Testis (tissue), 2 donors: ENCODE data around the gene BABAM2.

Experiments
- POLR2A ChIP-seq: fragments of 450-650 bp; IDR thresholded peaks from one replicate; pipeline ENCODE4 v1.6.1; 2017; ENCODE audit warnings: antibody characterized with exemption, mild to moderate bottlenecking, moderate library complexity
- TF ChIP-seq, protein P1 (sequence below), 3 experiments: fragments of 450-650 bp in 2 of 3; fragments of 200-600 bp in 1 of 3; sonication (generic) in 1 of 3; IDR thresholded peaks; one replicate each; pipeline ENCODE4 v1.5.1; 2016 to 2019; ENCODE audit warnings: antibody characterized with exemption in 3 of 3, mild to moderate bottlenecking in 2 of 3, moderate library complexity in 1 of 3

DNA sequence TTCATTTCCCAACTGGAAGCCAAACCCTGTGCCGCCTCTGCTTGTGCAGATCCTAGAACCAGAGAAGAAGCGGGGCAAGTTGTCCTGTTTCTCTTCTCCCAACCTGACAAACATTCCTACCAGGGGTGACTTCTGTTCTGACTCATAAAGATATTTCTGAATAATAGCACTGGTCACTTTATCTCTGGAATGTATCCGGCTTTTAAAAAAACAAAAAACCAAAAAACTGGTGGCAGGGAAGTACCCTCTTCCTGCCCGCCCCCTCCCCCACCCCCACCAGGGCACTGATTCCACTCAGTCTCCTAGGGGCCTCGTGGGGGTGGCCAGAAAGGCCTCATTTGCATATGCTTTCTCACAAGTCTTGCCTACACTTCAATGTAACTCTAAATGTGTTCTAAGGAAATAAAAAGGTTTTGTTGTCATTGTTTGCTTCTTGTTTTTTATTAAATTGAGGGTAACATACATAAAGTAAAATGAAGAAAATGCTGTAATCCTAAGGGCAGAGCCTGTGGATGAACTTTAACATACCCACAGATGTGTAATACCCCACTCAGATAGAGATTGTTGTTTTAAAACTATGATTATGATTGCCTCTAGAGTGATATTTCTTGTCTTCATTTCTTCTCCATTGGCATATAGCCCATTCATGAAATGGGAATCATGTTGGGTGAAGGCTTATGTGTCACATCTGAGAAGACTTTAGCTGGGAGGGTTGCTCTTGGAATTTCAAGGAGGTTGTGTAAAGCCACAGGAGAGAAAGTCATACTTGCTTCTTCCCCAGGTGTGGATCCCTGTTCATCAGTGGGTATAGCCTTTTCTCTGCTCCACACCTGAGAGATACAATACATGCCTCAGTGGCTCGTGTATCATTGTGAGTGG is 496.8 kb downstream of the BABAM2 start:
- TF ChIP-seq POLR2A = no peak
- TF ChIP-seq, protein P1, sequence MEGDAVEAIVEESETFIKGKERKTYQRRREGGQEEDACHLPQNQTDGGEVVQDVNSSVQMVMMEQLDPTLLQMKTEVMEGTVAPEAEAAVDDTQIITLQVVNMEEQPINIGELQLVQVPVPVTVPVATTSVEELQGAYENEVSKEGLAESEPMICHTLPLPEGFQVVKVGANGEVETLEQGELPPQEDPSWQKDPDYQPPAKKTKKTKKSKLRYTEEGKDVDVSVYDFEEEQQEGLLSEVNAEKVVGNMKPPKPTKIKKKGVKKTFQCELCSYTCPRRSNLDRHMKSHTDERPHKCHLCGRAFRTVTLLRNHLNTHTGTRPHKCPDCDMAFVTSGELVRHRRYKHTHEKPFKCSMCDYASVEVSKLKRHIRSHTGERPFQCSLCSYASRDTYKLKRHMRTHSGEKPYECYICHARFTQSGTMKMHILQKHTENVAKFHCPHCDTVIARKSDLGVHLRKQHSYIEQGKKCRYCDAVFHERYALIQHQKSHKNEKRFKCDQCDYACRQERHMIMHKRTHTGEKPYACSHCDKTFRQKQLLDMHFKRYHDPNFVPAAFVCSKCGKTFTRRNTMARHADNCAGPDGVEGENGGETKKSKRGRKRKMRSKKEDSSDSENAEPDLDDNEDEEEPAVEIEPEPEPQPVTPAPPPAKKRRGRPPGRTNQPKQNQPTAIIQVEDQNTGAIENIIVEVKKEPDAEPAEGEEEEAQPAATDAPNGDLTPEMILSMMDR (IDR thresholded peaks at IDR 0.05) = no peak
